Sigmoid colon (tissue), 4 donors: ENCODE data around the gene HOXD11.

Experiments used
- CTCF ChIP-seq, 4 experiments: fragments of 450-650 bp in 3 of 4; fragments of 200-600 bp in 1 of 4; IDR thresholded peaks; one replicate each; pipeline ENCODE4 v1.5.1; 2016 to 2019; ENCODE audit warnings: antibody characterized with exemption in 4 of 4, mild to moderate bottlenecking in 3 of 4, moderate library complexity in 2 of 4
- EP300 ChIP-seq, 4 donors: sonication (generic); formaldehyde crosslinking; IDR thresholded peaks; one replicate each; pipeline ENCODE4 v1.6.1; 2017; ENCODE audit warnings: antibody characterized with exemption in 4 of 4
- POLR2A ChIP-seq, 2 donors: fragments of 450-650 bp; IDR thresholded peaks; one replicate each; pipeline ENCODE4 v1.6.1; 2016; ENCODE audit warnings: antibody characterized with exemption in 2 of 2, mild to moderate bottlenecking in 2 of 2, moderate library complexity in 2 of 2

GRCh38 chr2:176071330-176072291 lies 35.5 kb upstream of the HOXD11 start:
- TF ChIP-seq CTCF (IDR thresholded peaks at IDR 0.05) (no peak), POLR2A (IDR thresholded peaks at IDR 0.05) (no peak), EP300 (IDR thresholded peaks at IDR 0.05) (no peak)
